Erythroblast (primary cell): ENCODE data around the gene PARD3.
"Not testable (repeated sequence)": the region's sequence is repeated elsewhere in the genome, so short reads cannot be mapped to it uniquely, and the experiment has no call there.

Experiments used
- DNase-seq, 2 experiments: peaks; one replicate each; lab custom pipeline; 2025; lab: John Stamatoyannopoulos, UW
- GATA1 ChIP-seq: IDR thresholded peaks from 2 replicates; pipeline ENCODE4 v1.6.1; 2011; ENCODE audit warnings: low read depth, mild to moderate bottlenecking, control low read depth, low read length, moderate library complexity
- POLR2A ChIP-seq: IDR thresholded peaks from 2 replicates; pipeline ENCODE4 v1.6.1; 2011; ENCODE audit warnings: mild to moderate bottlenecking, low read length

The PARD3 gene

GRCh38 chr10:34706147-34706546 lies 108.9 kb downstream of the PARD3 start:
- DNase-seq, result no peak
- TF ChIP-seq POLR2A (no peak), GATA1 (no peak)

DNA sequence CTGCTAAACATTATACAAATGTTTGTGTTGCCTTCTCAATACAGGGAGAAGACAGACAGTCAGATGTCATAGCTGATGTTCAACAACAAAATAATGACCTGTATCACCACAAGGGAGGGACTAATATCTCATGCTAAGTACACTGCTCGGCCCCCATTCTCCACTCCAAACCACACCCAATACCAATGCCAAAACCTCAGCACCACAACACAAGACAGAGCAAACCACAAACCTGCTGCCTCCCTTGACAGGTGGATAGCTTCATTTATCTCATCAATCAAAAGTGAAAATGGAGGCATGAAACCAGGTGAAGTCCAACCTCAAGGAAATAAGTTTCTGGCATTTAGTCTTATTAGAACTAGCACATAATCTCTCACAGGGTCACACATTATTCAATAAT lies 109.5 kb downstream of the PARD3 start:
- DNase-seq, result no peak
- no peak for TF ChIP-seq GATA1
- no peak for TF ChIP-seq POLR2A

GRCh38 chr10:34704526-34705184 lies 110.4 kb downstream of the PARD3 start:
- no peak for TF ChIP-seq POLR2A
- no peak for TF ChIP-seq GATA1
- no peak for DNase-seq

GRCh38 chr10:34702982-34703381 lies 112.1 kb downstream of the PARD3 start:
- no peak for DNase-seq
- TF ChIP-seq POLR2A, result no peak
- no peak for TF ChIP-seq GATA1

GRCh38 chr10:34702093-34702937 lies 112.8 kb downstream of the PARD3 start:
- TF ChIP-seq GATA1 (no peak), POLR2A (no peak)
- no peak for DNase-seq

GRCh38 chr10:34701194-34701593 lies 113.9 kb downstream of the PARD3 start:
- TF ChIP-seq GATA1 (no peak), POLR2A (no peak)
- no peak for DNase-seq

GRCh38 chr10:34700752-34701151 lies 114.3 kb downstream of the PARD3 start:
- not testable (repeated sequence) for DNase-seq

- no peak for DNase-seq
Observed at GRCh38 chr10:34699904-34700517, 115.1 kb downstream of the PARD3 start.

GRCh38 chr10:34698979-34699378 lies 116.1 kb downstream of the PARD3 start:
- DNase-seq, result no peak
- TF ChIP-seq GATA1, result no peak
- TF ChIP-seq POLR2A, result no peak

More at GRCh38 chr10:34699904-34700517, 115.1 kb downstream of the PARD3 start:
- TF ChIP-seq POLR2A (no peak), GATA1 (no peak)

GRCh38 chr10:34698248-34698831 lies 116.8 kb downstream of the PARD3 start:
- TF ChIP-seq GATA1, result no peak
- TF ChIP-seq POLR2A, result no peak
- no peak for DNase-seq

- no peak for DNase-seq
- TF ChIP-seq POLR2A (no peak), GATA1 (no peak)
Observed at GRCh38 chr10:34697351-34698247, 117.5 kb downstream of the PARD3 start.

- no peak for TF ChIP-seq POLR2A
- TF ChIP-seq GATA1, result no peak
- no peak for DNase-seq
Observed at GRCh38 chr10:34696423-34696822, 118.7 kb downstream of the PARD3 start.
